ENCODE data around the gene FTCDNL1. TPM values are rescaled to one million over a fixed set of nuclear protein-coding genes. Genes with fewer than 3 reads are reported as not detected.

Gene FTCDNL1
- total and polyA plus RNA-seq, 9 of the 15 experiments (the other 6 are each of a cell fraction or from before 2014, with no cell fraction given): 0.13 to 0.58 (median 0.32) TPM

DNA sequence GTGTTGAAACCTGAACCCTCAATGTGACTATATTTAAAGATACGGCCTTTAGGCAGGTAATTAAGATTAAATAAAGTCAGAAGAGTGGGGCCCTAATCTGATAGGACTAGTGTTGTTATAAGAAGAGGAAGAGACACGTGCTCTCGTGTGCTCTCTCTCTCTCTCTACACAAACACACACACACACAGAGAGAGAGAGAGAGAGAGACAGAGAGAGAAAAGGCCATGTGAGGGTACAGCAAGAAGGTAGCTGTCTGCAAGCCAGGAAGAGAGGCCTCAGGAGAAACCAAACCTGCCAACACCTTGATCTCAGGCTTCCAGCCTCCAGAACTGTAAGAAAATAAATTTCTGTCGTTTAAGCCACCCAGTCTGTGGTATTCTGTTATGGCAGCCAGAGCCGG is 106.7 kb downstream of the FTCDNL1 start:
- DNase-seq (ENCODE audit: extremely low read depth in 1 of 4, low spot score in 3 of 4): no peak
- Histone ChIP-seq H3K36me3 (ENCODE audit: control insufficient read depth, insufficient read depth, low read length) (no peaks in the 10 kb centered on the region), H3K9me3 (replicated peaks; ENCODE audit: control insufficient read depth, insufficient read depth, low read depth, low read length) (no peaks in the 10 kb centered on the region), H2AFZ (ENCODE audit: low read depth, low read length) (no peak overlapping the region), H3K4me1 (replicated peaks in 1 of 2; ENCODE audit: control insufficient read depth in 2 of 2, insufficient read depth in 2 of 2, low read length in 2 of 2) (no peaks in the 10 kb centered on the region), H4K20me1 (replicated peaks; ENCODE audit: control insufficient read depth, insufficient read depth, low read length) (no peaks in the 10 kb centered on the region), H3K79me2 (ENCODE audit: control insufficient read depth, insufficient read depth, low read length) (no peaks in the 10 kb centered on the region), H3K9me1 (ENCODE audit: control insufficient read depth, insufficient read depth, low read length) (no peaks in the 10 kb centered on the region), H3K9ac (ENCODE audit: insufficient read depth in 1 of 2, low read depth in 2 of 2, low read length in 2 of 2) (no peak overlapping the region), H3K4me2 (ENCODE audit: insufficient read depth, low read length) (no peak overlapping the region), H3K4me3 (no peak overlapping the region), H3K27ac (ENCODE audit: extremely low read depth, low read depth, low read length) (no peak overlapping the region), H3K27me3 (ENCODE audit: control insufficient read depth in 2 of 2, insufficient read depth in 2 of 2, low read length in 2 of 2) (peaks cover 4 to 12% of the 10 kb centered on the region in 2 experiments; a peak in 4 of 5 replicates)
- no peak for FAIRE-seq
- ChIA-PET POLR2A (no interaction called here), CTCF (ENCODE audit: low intra/inter-chr PET ratio) (no interaction called here)
- no TSS peak for BruUV-seq (replicated peaks)
- no peak for TF ChIP-seq E2F3 (CRISPR knock-in tag; IDR thresholded peaks at IDR 0.05)
- TF ChIP-seq WHSC1 (IDR thresholded peaks at IDR 0.05; ENCODE audit: low read length): no peak
- TF ChIP-seq ZNF431 (CRISPR knock-in tag; IDR thresholded peaks at IDR 0.05): no peak
- TF ChIP-seq ZNF347 (CRISPR knock-in tag; IDR thresholded peaks at IDR 0.05; ENCODE audit: low read depth): no peak
- no peak for TF ChIP-seq ELF4 (CRISPR knock-in tag; IDR thresholded peaks at IDR 0.05)
- no peak for TF ChIP-seq NR4A1 (CRISPR knock-in tag; IDR thresholded peaks at IDR 0.05)
- no peak for TF ChIP-seq NR4A1 (tag; IDR thresholded peaks at IDR 0.05)
- TF ChIP-seq HDAC8 (tag; IDR thresholded peaks at IDR 0.05): no peak
- no peak for TF ChIP-seq DPF2 (IDR thresholded peaks at IDR 0.05)
- no peak for TF ChIP-seq MEF2A (IDR thresholded peaks at IDR 0.05; ENCODE audit: control insufficient read depth, low read depth, low read length)
- no peak for TF ChIP-seq MTA2 (IDR thresholded peaks at IDR 0.05; ENCODE audit: low read depth)
- intact Hi-C loops (cut with micrococcal nuclease): no loop called here
- ATAC-seq: no peak
- 2% methylated on average over 3 of the region's 5 CpGs for WGBS (ENCODE audit: insufficient coverage, low coverage, missing lambda C conversion rate)
- in situ Hi-C loops (cut with MboI): loop anchor here (25.0 kb wide), 1 partner anchor 1432 kb away; no protein-coding TSS in a partner anchor

Data from K562 (cell line).